GM20000 (cell line): ENCODE results near the gene SLC25A29.

Source experiments
- DNase-seq: peaks from one replicate; pipeline ENCODE4 v3.0.0; 2012; ENCODE audit warnings: low spot score
- CTCF ChIP-seq: IDR thresholded peaks from 2 replicates; pipeline ENCODE4 v1.5.1; 2012; ENCODE audit warnings: mild to moderate bottlenecking, control low read depth; ENCODE audit errors: extremely low read depth, missing control alignments

The SLC25A29 gene

GRCh38 chr14:100256339-100256895, 49.8 kb downstream of the SLC25A29 start:
- no peak for TF ChIP-seq CTCF
- DNase-seq: no peak

GRCh38 chr14:100252684-100253083, 53.6 kb downstream of the SLC25A29 start:
- no peak for DNase-seq
- TF ChIP-seq CTCF: no peak

GRCh38 chr14:100250732-100251465, 55.3 kb downstream of the SLC25A29 start:
- no peak for DNase-seq
- no peak for TF ChIP-seq CTCF

GRCh38 chr14:100246809-100247428, 59.3 kb downstream of the SLC25A29 start:
- no peak for TF ChIP-seq CTCF
- no peak for DNase-seq

- TF ChIP-seq CTCF: no peak
- DNase-seq: no peak
Observed at GRCh38 chr14:100243020-100243419, 63.2 kb downstream of the SLC25A29 start.

GRCh38 chr14:100241279-100241678, 65.0 kb downstream of the SLC25A29 start:
- no peak for TF ChIP-seq CTCF
- no peak for DNase-seq
